Tibial artery (tissue), 4 donors: ENCODE results near the gene NCOA3.
"Not testable (repeated sequence)": the region's sequence is repeated elsewhere in the genome, so short reads cannot be mapped to it uniquely, and the experiment has no call there.

Experiments
- DNase-seq, 2 donors: peaks; one replicate each; pipeline ENCODE4 v3.0.0-alpha.2; 2019
- H3K27ac ChIP-seq, 2 donors: fragments of 200-600 bp; sonication (generic) in 1 of 2; 1 replicate in 1 of 2; 2 replicates in 1 of 2; pipeline ENCODE4 v1.5.1; 2018 to 2019; ENCODE audit warnings: mild to moderate bottlenecking in 1 of 2
- H3K27me3 ChIP-seq, 2 donors: fragments of 200-600 bp; sonication (generic) in 1 of 2; one replicate each; pipeline versions ENCODE4 v1.5.1 to v1.6.0; 2016 to 2019
- H3K36me3 ChIP-seq, 3 donors: fragments of 200-600 bp; sonication (generic) in 2 of 3; one replicate each; pipeline ENCODE4 v1.5.1; 2016 to 2019; ENCODE audit warnings: mild to moderate bottlenecking in 2 of 3
- H3K4me1 ChIP-seq, 4 donors: fragments of 200-600 bp; sonication (generic) in 2 of 4; 1 replicate in 3 of 4; 2 replicates in 1 of 4; pipeline ENCODE4 v1.5.1; 2016 to 2019
- H3K4me3 ChIP-seq, 2 donors: fragments of 200-600 bp; sonication (generic) in 1 of 2; 1 replicate in 1 of 2; 2 replicates in 1 of 2; pipeline ENCODE4 v1.5.1; 2018 to 2019; ENCODE audit warnings: mild to moderate bottlenecking in 2 of 2
- H3K9me3 ChIP-seq, 3 donors: fragments of 200-600 bp; sonication (generic) in 1 of 3; one replicate each; pipeline ENCODE4 v1.5.1; 2016 to 2019
- intact Hi-C: fragments of 100-400 bp; cut with DNase I; formaldehyde crosslinking; loops from one replicate; pipeline ENCODE4 v1.15.0; 2023; ENCODE audit warnings: low total_unique reads
- TF ChIP-seq, protein P1 (sequence below), 2 experiments: fragments of 200-600 bp in 1 of 2; fragments of 450-650 bp in 1 of 2; IDR thresholded peaks; one replicate each; pipeline ENCODE4 v1.5.1; 2017 to 2019; ENCODE audit warnings: antibody characterized with exemption in 2 of 2, mild to moderate bottlenecking in 1 of 2, moderate library complexity in 1 of 2

Gene NCOA3

GRCh38 chr20:47455133-47456040 lies 46.3 kb upstream of the NCOA3 start:
- no peak for DNase-seq
- intact Hi-C loops, result no loop called here
- Histone ChIP-seq H3K27me3 (no peaks in the 10 kb centered on the region), H3K9me3 (no peaks in the 10 kb centered on the region), H3K27ac (peak overlapping the region in 1 of 2 donors; percentile 63), H3K4me3 (no peak overlapping the region), H3K4me1 (peaks cover 0 to 25% (median 6%) of the 10 kb centered on the region in 4 donors), H3K36me3 (no peaks in the 10 kb centered on the region)
- TF ChIP-seq, protein P1, sequence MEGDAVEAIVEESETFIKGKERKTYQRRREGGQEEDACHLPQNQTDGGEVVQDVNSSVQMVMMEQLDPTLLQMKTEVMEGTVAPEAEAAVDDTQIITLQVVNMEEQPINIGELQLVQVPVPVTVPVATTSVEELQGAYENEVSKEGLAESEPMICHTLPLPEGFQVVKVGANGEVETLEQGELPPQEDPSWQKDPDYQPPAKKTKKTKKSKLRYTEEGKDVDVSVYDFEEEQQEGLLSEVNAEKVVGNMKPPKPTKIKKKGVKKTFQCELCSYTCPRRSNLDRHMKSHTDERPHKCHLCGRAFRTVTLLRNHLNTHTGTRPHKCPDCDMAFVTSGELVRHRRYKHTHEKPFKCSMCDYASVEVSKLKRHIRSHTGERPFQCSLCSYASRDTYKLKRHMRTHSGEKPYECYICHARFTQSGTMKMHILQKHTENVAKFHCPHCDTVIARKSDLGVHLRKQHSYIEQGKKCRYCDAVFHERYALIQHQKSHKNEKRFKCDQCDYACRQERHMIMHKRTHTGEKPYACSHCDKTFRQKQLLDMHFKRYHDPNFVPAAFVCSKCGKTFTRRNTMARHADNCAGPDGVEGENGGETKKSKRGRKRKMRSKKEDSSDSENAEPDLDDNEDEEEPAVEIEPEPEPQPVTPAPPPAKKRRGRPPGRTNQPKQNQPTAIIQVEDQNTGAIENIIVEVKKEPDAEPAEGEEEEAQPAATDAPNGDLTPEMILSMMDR (IDR thresholded peaks at IDR 0.05), result no peak

DNA sequence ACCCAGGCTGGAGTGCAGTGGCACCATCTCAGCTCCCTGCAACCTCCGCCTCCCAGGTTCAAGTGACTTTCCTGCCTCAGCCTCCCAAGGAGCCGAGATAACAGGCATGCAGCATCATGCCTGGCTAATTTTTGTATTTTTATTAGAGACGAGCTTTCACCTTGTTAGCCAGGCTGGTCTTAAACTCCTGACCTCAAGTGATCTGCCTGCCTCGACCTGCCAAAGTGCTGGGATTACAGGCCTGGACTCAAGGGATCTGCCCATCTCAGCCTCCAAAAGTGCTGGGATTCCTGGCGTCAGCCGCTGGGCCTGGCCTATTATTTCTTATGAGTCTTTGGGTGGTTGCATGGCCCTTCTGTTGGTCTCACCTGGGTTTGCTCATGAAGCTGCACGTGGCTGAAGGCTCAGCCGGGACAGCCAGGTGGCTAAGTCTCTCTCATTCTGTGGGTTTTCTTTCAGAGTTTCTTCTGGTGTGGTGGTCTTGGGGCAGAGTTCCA lies 45.6 kb upstream of the NCOA3 start:
- intact Hi-C loops, result no loop called here

GRCh38 chr20:47456952-47457724 lies 44.5 kb upstream of the NCOA3 start:
- no peaks in the 10 kb centered on the region for H3K36me3 ChIP-seq
- DNase-seq, result no peak
- TF ChIP-seq, protein P1 (IDR thresholded peaks at IDR 0.05), result no peak
- H3K9me3 ChIP-seq, result no peaks in the 10 kb centered on the region
- intact Hi-C loops, result no loop called here
- H3K27ac ChIP-seq, result no peak overlapping the region
- H3K4me3 ChIP-seq, result no peak overlapping the region
- no peaks in the 10 kb centered on the region for H3K27me3 ChIP-seq
- H3K4me1 ChIP-seq, result peaks cover 0 to 27% (median 6%) of the 10 kb centered on the region in 4 donors

More for the DNA sequence above, 45.6 kb upstream of the NCOA3 start:
- H3K4me3 ChIP-seq, result no peak overlapping the region
- H3K27me3 ChIP-seq, result no peaks in the 10 kb centered on the region
- no peaks in the 10 kb centered on the region for H3K9me3 ChIP-seq
- no peak for DNase-seq
- peaks cover 0 to 25% (median 6%) of the 10 kb centered on the region in 4 donors for H3K4me1 ChIP-seq
- H3K36me3 ChIP-seq, result no peaks in the 10 kb centered on the region
- TF ChIP-seq, protein P1 (IDR thresholded peaks at IDR 0.05), result no peak
- H3K27ac ChIP-seq, result no peak overlapping the region

- peaks cover 0 to 30% (median under 1%) of the 10 kb centered on the region in 4 donors for H3K4me1 ChIP-seq
- intact Hi-C loops, H3K27me3 ChIP-seq, H3K9me3 ChIP-seq, H3K27ac ChIP-seq, DNase-seq, H3K36me3 ChIP-seq, H3K4me3 ChIP-seq: not testable (repeated sequence)
Measured at GRCh38 chr20:47458280-47459050, 43.2 kb upstream of the NCOA3 start.

DNA sequence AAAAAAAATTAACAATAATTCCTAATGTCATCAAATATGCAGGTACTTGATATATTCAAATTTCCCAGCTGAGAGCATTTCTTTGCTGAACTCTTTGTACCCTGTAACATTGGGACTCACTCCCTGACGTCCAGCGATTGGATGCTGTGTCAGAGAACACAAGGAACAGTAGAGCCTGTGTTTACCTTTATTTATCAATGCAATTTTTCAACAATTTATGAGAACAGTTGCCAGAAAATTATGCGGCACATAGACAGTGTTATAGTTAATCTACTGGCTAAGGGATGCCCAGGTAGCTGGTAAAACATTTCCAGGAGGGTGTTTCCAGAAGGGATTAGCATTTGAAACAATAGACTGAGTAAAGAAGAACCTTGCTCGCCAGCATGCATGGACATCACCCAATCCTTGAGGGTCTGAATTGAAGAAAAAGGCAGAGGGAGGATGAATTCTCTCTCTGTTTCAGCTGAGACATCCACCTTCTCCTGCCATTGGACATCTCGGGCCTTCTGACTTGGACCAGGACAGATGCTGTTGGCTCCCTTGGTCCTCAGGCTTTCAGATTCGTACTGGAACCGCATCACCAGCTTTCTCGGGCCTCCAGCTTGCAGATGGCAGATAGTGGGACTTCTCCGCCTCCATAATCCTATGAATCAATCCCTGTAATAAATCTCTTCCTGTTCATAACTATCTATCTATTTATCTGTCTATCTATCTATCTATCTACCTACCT lies 42.2 kb upstream of the NCOA3 start:
- TF ChIP-seq, protein P1 (IDR thresholded peaks at IDR 0.05), result no peak
- Histone ChIP-seq H3K36me3 (no peaks in the 10 kb centered on the region), H3K9me3 (no peaks in the 10 kb centered on the region), H3K27me3 (no peaks in the 10 kb centered on the region), H3K4me1 (peaks cover 0 to 29% (median 9%) of the 10 kb centered on the region in 4 donors), H3K4me3 (no peak overlapping the region), H3K27ac (no peak overlapping the region)
- intact Hi-C loops, result loop anchor here (10.0 kb wide), 1 partner anchor 185 kb away; no protein-coding TSS in a partner anchor
- no peak for DNase-seq

DNA sequence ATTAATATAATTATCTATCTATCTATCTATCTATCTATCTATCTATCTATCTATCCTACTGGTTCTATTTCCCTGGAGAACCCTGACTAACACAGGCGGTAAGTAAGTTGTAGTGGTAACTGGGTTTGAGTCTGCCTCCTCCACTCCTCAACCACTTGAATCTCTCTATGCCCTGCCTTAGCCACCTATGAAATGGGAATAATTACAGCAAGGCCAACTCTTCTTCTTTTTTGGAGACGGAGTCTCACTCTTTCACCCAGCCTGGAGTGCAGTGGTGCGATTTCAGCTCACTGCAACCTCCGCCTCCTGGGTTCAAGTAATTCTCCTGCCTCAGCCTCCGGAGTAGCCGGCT lies 41.0 kb upstream of the NCOA3 start:
- not testable (repeated sequence) for H3K36me3 ChIP-seq, H3K4me3 ChIP-seq, H3K27me3 ChIP-seq, DNase-seq, H3K9me3 ChIP-seq
- peak overlapping the region; percentile 78 to 91 for H3K27ac ChIP-seq
- peaks cover 0 to 36% (median 20%) of the 10 kb centered on the region in 4 donors for H3K4me1 ChIP-seq
- intact Hi-C loops, result loop anchor here (10.0 kb wide), 1 partner anchor 186 kb away; no protein-coding TSS in a partner anchor
